ENCODE measurements around the gene BHMT2. TPM values are rescaled to one million over a fixed set of nuclear protein-coding genes. Genes with fewer than 3 reads are reported as not detected.

The BHMT2 gene
- total RNA-seq, 1 donor from 2014 or later = 3.9 TPM

DNA sequence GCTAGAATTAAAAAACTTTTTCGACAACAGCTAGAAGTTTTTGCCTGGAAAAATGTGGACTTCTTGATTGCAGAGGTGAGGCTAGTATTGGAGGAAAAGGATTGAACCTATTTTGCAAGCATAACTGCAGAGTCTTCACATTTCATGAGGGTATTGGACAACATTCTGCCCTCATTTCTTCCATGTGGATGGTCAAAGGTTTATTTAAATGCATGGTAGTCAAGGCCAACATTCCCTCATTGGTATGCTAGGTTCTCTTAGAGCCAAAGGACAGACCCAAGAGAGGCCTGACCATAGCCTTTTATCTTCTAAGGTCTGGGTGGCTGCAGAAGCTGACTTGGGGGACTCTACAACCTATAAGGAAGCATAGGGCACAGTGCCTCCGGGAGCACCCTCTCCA, 11.2 kb downstream of the BHMT2 start:
- H3K36me3 ChIP-seq = no peaks in the 10 kb centered on the region
- no peaks in the 10 kb centered on the region for H3K4me1 ChIP-seq
- TF ChIP-seq, protein P1, sequence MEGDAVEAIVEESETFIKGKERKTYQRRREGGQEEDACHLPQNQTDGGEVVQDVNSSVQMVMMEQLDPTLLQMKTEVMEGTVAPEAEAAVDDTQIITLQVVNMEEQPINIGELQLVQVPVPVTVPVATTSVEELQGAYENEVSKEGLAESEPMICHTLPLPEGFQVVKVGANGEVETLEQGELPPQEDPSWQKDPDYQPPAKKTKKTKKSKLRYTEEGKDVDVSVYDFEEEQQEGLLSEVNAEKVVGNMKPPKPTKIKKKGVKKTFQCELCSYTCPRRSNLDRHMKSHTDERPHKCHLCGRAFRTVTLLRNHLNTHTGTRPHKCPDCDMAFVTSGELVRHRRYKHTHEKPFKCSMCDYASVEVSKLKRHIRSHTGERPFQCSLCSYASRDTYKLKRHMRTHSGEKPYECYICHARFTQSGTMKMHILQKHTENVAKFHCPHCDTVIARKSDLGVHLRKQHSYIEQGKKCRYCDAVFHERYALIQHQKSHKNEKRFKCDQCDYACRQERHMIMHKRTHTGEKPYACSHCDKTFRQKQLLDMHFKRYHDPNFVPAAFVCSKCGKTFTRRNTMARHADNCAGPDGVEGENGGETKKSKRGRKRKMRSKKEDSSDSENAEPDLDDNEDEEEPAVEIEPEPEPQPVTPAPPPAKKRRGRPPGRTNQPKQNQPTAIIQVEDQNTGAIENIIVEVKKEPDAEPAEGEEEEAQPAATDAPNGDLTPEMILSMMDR (IDR thresholded peaks at IDR 0.05) = no peak
- H3K27ac ChIP-seq = no peak overlapping the region
- intact Hi-C loops (cut with DNase I) = no loop called here
- ATAC-seq (no peak), DNase-seq (no peak)
- no peak overlapping the region for H3K4me3 ChIP-seq
- no peaks in the 10 kb centered on the region for H3K27me3 ChIP-seq (ENCODE audit: low read depth)
- no peaks in the 10 kb centered on the region for H3K9me3 ChIP-seq

DNA sequence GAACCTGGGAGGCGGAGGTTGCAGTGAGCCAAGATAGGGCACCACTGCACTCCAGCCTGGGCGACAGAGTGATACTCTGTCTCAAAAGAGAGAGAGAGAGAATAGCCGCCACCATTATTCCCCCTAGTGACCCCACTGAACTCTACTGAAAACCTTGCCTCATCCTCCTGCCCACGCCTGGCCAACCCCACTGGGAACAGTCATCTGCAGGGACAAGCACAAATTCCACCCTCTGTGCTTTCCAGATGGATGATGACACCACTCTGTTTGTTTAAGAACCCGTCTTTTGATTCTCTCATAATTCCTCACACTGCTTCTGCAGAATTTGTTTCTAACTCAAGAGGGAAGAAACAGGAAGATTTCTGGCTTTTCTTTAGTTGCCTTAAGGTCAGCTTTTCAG, 12.2 kb downstream of the BHMT2 start:
- Histone ChIP-seq H3K4me1 (no peaks in the 10 kb centered on the region), H3K27ac (no peak overlapping the region), H3K27me3 (ENCODE audit: low read depth) (no peaks in the 10 kb centered on the region), H3K36me3 (no peaks in the 10 kb centered on the region), H3K9me3 (no peaks in the 10 kb centered on the region), H3K4me3 (no peak overlapping the region)
- TF ChIP-seq, protein P1 (IDR thresholded peaks at IDR 0.05) = no peak
- ATAC-seq (no peak), DNase-seq (no peak)
- intact Hi-C loops (cut with DNase I) = no loop called here

DNA sequence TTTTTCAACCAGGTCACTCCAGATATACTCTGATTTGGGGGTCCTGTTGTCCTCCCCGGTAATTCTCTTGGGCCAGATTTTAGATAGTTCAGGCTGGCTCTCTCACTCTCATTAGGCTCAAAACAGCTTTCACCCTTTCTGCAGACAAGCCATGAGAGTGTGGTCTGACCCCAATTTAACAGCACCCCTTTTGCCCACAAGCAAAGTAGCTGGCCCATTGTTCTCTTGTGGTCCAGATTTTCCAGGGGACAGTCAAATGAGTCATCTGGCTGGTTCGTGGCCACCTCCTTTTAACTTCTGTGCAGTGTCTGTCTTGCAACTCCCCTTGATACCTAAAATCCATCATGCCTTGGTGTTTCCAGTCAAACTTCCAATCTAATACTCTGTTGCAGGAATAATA, 16.5 kb downstream of the BHMT2 start:
- Histone ChIP-seq H3K4me1 (no peaks in the 10 kb centered on the region), H3K27ac (no peak overlapping the region), H3K36me3 (no peaks in the 10 kb centered on the region), H3K4me3 (no peak overlapping the region), H3K27me3 (ENCODE audit: low read depth) (no peaks in the 10 kb centered on the region), H3K9me3 (no peaks in the 10 kb centered on the region)
- intact Hi-C loops (cut with DNase I) = no loop called here
- TF ChIP-seq, protein P1 (IDR thresholded peaks at IDR 0.05) = no peak
- ATAC-seq (no peak), DNase-seq (no peak)

DNA sequence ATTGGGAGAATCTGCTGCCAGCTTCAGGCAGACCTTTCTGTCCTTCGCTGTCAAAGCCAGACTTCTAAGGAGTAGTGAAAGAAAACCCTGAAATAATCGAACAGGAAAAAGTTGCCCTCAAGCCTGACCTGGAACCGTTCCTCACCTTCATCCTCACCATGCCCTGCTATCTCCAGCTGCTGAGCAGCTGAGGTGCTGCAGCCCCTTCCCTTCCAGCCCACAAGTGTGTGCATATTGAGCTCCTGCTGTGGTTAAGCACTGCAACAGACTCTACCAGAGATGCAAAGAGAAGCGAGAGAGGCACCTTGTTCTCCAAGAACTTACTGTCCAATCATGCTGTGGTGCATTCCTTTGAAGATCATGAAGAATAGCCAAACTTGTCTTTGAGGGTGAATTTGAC, 18.9 kb downstream of the BHMT2 start:
- intact Hi-C loops (cut with DNase I) = no loop called here
- no peak for ATAC-seq
- no peaks in the 10 kb centered on the region for H3K27me3 ChIP-seq (ENCODE audit: low read depth)

DNA sequence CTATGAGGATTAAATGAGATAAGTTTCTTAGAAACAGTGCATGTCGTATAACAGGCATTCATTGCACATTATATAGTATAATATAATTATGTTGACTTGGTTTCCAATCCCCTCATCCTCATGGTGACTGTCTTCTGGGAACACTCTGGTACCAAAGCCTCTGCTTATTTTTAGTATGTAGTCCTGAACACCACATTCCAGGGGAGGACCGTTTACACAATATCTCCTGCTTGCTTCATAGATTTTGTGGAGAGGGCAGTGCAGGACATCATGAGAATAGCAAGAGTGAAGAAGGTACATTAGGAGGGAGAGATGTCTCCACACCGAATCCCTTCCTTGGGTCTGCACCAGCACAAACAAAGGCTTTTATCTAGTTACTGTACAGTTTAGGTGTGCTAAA, 21.5 kb downstream of the BHMT2 start:
- H3K36me3 ChIP-seq = no peaks in the 10 kb centered on the region
- H3K27ac ChIP-seq = no peak overlapping the region
- ATAC-seq (no peak), DNase-seq (no peak)
- H3K4me3 ChIP-seq = no peak overlapping the region
- intact Hi-C loops (cut with DNase I) = no loop called here
- TF ChIP-seq, protein P1 (IDR thresholded peaks at IDR 0.05) = no peak
- H3K9me3 ChIP-seq = no peaks in the 10 kb centered on the region
- H3K27me3 ChIP-seq (ENCODE audit: low read depth) = no peaks in the 10 kb centered on the region
- H3K4me1 ChIP-seq = no peaks in the 10 kb centered on the region

More for the DNA sequence above, 18.9 kb downstream of the BHMT2 start:
- no peak overlapping the region for H3K4me3 ChIP-seq
- TF ChIP-seq, protein P1 (IDR thresholded peaks at IDR 0.05) = no peak
- no peaks in the 10 kb centered on the region for H3K36me3 ChIP-seq
- no peak overlapping the region for H3K27ac ChIP-seq
- no peak for DNase-seq
- no peaks in the 10 kb centered on the region for H3K9me3 ChIP-seq
- H3K4me1 ChIP-seq = no peaks in the 10 kb centered on the region

DNA sequence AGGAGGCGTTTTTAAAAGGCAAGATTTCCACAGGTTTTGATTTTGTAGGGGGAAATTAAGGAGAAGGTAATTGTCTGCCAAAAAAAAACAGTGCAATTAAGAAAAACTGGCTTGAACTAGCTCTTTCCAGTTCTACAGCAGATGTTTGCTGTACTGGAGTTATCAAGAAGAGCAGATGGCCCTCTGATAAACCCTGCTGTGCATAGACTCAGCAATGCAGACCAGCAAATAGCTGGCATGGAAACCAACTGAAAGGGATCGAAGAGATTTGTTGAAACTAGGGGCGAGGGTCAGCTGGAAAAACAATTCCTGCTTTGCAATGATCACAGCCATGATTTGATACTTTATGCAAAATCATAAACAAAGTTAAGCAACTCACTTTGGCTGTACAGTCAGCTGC, 24.2 kb downstream of the BHMT2 start:
- H3K4me3 ChIP-seq = no peak overlapping the region
- intact Hi-C loops (cut with DNase I) = no loop called here
- H3K9me3 ChIP-seq = no peaks in the 10 kb centered on the region
- H3K27ac ChIP-seq = no peak overlapping the region
- no peaks in the 10 kb centered on the region for H3K4me1 ChIP-seq
- H3K27me3 ChIP-seq (ENCODE audit: low read depth) = no peaks in the 10 kb centered on the region
- ATAC-seq (no peak), DNase-seq (no peak)
- no peaks in the 10 kb centered on the region for H3K36me3 ChIP-seq
- TF ChIP-seq, protein P1 (IDR thresholded peaks at IDR 0.05) = no peak

Data from lower lobe of right lung (tissue), 2 donors.